Stimulated activated naive CD8-positive, alpha-beta T cell treated with anti-CD3 and anti-CD28 coated beads, Interleukin-15, Interleukin-2, amounts not matched to agents 100 ng/mL and 50 ng/mL, for 24 hours (primary cell): ENCODE results near the gene FOXC2.

Experiments used
- H3K27ac Mint-ChIP-seq: one replicate; pipeline ENCODE4 v1.8.0; 2021; ENCODE audit warnings: mild to moderate bottlenecking, mixed read lengths
- H3K27me3 Mint-ChIP-seq: one replicate; pipeline ENCODE4 v1.8.0; 2021; ENCODE audit warnings: mixed read lengths
- H3K36me3 Mint-ChIP-seq: one replicate; pipeline ENCODE4 v1.8.0; 2021; ENCODE audit warnings: low read depth, mixed read lengths
- H3K4me1 Mint-ChIP-seq: one replicate; pipeline ENCODE4 v1.8.0; 2021; ENCODE audit warnings: low read depth, mixed read lengths
- H3K4me3 Mint-ChIP-seq: one replicate; pipeline ENCODE4 v1.8.0; 2021; ENCODE audit warnings: mild to moderate bottlenecking, mixed read lengths
- H3K9me3 Mint-ChIP-seq: one replicate; pipeline ENCODE4 v1.8.0; 2021; ENCODE audit warnings: mixed read lengths

The FOXC2 gene

DNA sequence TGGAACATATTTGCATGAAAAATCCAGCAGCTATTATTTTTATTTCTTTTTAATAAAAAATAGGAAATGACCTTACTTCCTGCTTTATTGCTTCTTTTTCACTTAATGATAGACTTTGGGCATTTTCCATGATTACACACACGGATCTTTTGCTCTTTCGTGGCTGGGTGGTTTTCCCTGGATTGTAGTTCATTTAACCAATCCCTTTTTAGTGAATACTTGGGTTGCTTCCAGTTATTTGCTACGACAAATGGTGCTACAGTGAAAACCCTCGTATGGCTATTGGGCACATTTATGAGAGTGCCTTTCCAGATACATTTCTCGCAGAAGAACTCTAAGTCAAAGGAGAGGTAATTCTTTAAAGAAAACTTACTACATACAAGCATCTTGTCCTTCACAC, 50.3 kb downstream of the FOXC2 start:
- H3K27ac Mint-ChIP-seq: no peak overlapping the region
- peaks cover 3% of the 10 kb centered on the region for H3K27me3 Mint-ChIP-seq
- no peaks in the 10 kb centered on the region for H3K36me3 Mint-ChIP-seq
- no peaks in the 10 kb centered on the region for H3K9me3 Mint-ChIP-seq
- no peak overlapping the region for H3K4me3 Mint-ChIP-seq
- H3K4me1 Mint-ChIP-seq: no peaks in the 10 kb centered on the region

DNA sequence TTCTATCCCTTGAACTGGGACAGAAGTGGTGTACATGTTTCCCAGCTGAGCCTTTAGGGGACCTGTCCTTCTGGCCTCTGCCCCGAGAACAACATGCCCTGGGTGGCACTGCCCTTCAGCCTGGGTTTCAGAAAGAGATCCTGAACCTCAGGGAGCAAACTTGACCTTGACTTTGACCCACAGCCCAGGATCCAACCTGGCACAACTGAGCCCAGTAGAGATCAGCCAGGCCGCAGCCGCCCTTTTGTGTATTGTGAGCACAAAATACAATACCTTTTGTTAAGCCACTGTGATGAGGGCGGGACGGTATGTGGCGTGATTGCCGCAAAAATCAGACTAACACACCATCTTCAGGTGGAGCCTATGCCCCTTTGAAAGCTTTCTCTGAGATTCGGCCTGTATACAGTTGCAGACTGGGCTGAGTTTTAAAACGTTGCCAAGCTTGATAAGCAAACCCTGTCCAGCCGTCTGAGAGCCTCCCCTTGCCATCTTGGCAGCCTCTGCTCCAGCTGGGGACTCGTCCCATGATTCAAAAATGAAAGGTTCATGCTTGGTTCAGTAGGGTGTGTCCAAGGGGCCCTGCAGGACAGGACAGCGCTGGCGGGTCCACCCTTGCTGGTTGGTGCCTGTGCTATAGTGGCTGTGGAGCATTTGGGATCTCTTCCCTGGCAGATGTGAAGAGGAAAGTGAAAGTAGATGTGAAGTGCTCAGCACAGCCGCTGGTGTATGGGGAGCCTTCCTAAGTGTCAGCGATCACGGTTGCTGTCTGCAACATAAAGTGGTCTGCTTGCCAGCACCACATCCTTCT, 52.0 kb downstream of the FOXC2 start:
- H3K4me1 Mint-ChIP-seq: no peaks in the 10 kb centered on the region
- H3K27ac Mint-ChIP-seq: no peak overlapping the region
- H3K27me3 Mint-ChIP-seq: no peaks in the 10 kb centered on the region
- H3K4me3 Mint-ChIP-seq: no peak overlapping the region
- H3K9me3 Mint-ChIP-seq: no peaks in the 10 kb centered on the region
- no peaks in the 10 kb centered on the region for H3K36me3 Mint-ChIP-seq
